ENCODE data around the gene ANK3.

Gene ANK3

DNA sequence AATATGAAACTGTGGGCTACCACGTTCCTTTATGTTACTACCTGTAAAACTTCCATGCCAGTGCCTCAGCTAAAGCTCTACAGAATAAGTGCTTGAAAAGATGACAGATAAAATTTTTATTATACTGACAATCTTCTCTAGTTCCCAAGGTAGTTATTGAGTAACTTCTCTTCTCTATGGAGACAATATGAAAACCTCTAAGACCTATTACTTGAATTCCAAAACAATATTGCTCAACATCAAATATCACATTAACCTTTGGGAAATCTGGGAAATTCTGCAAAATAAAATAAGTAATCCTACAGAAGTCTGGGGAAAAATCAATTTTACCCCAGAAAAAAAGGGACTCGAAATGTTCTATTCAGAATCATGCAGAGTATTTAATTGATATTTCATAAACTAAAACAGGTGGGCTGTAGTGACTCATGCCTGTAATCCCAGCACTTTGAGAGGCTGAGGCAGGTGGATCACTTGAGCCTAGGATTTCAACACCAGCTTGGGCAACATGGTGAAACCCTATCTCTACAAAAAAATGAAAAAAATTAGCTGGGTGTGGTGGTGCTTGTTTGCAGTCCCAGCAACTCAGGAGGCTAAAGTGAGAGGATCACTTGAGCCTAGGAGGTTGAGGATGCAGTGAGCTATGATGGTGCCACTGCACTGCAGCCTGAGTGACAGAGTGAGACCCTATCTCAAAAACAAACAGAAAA, 23.8 kb upstream of the ANK3 start:
- DNase-seq, result no peak

DNA sequence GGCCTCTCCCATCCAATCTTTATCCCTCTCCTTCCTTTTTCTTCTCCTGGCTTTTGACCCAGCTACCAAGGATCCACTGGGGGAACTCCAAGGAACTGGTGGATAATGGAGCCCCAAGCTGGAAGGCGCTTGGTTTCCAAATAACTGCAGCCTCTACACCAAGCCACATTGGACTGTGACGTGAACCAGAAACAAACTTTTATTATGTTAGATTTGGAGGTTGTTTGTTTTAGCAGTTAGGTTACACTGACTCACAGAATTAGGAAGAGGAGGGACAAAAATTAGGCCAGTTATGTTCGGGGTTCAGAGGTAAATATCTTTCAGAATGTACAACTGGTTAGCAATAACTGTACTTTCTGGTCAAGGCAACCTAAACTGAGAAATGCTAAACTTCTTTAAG, 21.3 kb upstream of the ANK3 start:
- DNase-seq, result no peak

- DNase-seq, result no peak
These were observed 19.5 kb upstream of the ANK3 start for GRCh38 chr10:60409202-60409601.

DNA sequence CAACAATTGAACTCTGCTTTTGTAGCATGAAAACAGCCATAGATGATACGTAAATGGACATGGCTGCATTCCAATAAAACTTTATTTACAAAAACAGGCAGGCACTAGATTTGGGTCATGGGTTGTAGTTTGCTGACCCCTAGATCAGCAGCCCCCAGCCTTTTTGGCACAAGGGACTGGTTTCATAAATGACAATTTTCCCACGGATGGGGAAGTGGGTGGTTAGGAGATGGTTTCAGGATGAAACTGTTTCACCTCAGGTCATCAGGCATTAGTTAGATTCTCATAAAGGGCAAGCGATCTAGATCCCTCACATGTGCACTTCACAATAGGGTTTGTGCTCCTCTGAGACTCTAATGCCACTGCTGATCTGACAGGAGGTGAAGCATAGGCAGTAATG, 16.5 kb upstream of the ANK3 start:
- no peak for DNase-seq

GRCh38 chr10:60405172-60405571, 15.5 kb upstream of the ANK3 start:
- no peak for DNase-seq

GRCh38 chr10:60403168-60403873, 13.6 kb upstream of the ANK3 start:
- DNase-seq, result no peak

DNA sequence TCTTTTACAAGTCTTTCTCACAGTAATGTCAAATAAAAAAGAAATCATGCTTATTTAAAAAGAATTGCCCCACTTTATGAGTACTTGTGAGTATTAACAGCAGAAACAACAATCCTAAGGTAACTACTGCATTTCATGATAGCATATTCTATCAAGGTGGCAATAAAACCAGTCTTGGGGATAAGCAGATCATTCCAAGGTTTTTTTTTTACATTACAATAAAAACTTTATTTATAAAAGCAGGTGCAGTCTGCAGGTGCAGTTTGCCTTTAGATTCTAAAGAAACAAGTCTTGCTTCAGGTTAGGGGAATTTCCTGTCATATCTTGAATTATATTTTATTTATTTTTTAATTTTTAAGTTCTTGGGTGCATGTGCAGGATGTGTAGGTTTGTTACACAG, 10.7 kb upstream of the ANK3 start:
- no peak for DNase-seq

DNA sequence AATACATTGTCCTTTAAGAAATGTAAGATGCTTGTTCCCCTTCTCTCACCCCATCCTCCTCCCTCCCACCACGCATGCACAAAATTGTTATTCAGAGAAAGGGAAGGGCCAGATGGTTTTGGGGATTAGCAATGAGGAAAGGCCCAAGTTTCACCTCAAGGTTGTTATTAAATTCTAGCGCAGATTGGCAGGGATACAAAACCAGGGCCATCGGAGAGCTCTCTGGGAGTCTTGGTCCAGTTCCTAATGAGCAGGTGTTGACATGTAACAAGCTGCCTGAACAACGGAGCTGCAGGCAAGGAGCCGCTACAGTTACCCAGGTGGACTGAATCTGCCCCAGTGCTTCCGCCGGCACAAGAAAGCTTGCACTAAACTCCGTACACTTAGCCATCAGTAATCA, 9.7 kb upstream of the ANK3 start:
- no peak for DNase-seq

DNA sequence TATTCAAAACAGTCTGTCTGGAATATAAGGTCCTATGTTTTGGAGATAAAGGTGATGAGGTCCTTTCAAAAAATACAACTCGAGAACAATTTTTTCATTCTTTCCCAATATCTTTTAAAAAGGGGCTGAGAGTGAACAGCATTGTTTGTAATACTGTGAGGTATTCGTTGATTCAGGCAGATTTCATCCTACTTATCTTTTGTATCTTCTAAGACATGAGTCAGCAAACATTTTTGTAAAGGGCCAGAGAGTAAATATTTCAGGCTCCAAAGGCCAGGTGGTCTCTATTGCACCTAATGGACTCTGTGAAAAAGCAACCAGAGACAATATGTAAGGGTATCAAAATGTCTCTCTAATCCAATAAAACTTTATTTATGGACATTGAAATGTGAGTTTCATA, 8.1 kb upstream of the ANK3 start:
- DNase-seq, result no peak

- DNase-seq, result no peak
These were observed 7.1 kb upstream of the ANK3 start for GRCh38 chr10:60396766-60397165.

DNA sequence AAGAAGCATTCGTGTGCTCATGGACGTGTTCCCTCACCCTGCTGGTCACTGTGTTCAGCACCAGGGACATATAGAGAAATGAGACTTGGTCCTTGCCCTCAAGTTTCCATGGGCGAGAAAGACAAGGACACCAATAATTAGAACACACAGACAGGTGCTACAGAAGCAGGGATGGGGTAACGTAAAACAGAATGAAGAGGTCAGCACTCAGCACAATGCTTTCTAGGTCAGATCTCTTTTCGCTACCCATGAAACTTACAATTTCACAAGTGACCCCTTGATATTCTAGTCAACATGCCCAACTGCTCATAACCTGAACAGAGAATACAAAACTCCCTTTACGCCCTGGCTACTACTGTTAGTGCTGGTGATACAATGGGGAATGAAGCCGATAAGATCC, 6.0 kb upstream of the ANK3 start:
- DNase-seq, result no peak

DNA sequence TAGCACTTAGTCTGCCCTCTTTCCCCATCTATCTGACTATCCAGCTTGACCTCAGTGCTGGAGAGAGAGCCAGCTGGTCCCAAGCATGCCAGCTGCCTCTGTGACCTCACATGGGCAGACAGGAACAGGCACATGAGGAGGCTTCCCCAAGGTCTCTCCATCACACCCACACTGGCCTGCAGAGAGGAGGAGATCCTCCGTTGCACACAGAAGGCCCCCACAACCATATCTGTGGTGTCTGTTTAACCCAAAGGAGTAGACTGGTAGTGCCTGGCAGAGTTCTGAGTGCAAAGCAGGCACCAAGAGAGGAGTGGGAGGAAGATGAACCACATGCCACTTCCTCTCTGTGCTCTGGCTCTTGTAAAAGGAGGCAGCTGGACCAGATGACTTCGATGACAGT, 4.8 kb upstream of the ANK3 start:
- no peak for DNase-seq

GRCh38 chr10:60390224-60390626, 550 bp upstream of the ANK3 start:
- DNase-seq, result no peak

DNA sequence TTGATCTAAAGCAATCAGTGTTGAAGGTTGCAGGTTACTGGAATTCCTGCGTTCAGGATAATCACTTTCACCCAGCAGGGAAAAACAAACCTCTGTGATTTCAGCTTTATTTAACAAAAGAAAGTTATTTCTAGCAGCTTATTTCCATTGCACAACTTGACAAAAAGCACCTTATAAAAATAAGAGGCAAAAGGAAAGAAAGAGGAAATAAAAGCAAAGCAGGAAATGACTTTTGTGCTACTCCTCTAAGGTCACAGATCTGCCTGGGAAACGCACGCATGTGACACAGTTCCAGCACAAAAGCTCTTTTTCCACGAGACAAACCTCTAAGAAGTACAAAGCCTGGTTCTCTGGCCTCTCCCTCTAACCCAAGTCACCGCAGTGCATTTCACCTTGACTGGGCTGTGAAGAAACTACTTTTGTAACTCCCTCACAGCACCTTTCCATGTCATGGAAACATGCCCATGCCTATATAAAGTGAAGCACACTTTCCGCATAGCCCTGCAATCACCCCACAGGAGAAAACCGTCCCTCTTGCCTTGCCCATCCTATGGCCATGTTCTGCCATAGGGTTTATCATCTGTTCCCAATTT, 870 bp downstream of the ANK3 start:
- no peak for DNase-seq

DNA sequence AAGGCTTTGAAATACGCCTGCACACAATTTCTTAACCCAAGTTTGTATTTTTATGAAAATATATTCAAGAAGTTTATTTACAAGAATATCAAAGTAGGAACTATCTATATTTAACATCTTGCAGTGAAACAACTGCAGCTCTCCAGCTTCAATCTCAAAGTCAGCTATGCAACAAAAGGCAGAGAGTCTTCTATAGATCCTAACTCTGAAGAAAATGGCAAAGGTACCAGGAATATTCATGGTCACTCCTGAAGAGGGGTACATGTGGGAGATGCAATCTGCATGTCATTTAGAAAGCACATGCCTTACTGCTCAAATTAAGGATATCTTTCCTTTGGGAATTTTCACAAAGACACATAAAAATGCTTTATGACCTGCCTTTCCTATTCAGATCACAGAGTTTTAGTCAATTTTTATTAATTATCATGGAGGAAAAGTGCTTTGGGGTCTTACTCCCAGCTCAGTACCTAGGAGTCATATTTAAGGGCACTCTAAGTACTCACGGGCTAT, 1.5 kb downstream of the ANK3 start:
- DNase-seq, result no peak

GRCh38 chr10:60387531-60387930, 2.1 kb downstream of the ANK3 start:
- DNase-seq, result peak in 1 of 2 experiments; percentile 1

DNA sequence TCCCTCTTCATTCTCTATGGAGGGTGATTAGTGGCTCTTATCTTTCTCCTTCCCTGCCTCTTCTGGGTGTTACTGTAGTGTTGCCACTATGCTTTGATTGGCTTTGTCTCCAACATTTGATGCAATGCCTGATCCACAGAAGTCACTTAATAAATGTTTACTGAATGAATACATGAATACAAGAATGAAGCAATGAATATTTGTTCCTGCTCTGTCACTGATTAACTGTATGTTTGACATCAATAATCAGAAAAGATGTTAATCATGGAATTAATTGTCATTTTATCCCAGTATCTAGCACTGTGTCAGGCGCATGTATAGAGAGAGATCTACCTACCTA, 4.3 kb downstream of the ANK3 start:
- DNase-seq, result no peak

- no peak for DNase-seq
These were observed 4.8 kb downstream of the ANK3 start for GRCh38 chr10:60384708-60385398.

- no peak for DNase-seq
These were observed 5.7 kb downstream of the ANK3 start for GRCh38 chr10:60384011-60384410.

- no peak for DNase-seq
These were observed 6.6 kb downstream of the ANK3 start for GRCh38 chr10:60382946-60383681.

DNA sequence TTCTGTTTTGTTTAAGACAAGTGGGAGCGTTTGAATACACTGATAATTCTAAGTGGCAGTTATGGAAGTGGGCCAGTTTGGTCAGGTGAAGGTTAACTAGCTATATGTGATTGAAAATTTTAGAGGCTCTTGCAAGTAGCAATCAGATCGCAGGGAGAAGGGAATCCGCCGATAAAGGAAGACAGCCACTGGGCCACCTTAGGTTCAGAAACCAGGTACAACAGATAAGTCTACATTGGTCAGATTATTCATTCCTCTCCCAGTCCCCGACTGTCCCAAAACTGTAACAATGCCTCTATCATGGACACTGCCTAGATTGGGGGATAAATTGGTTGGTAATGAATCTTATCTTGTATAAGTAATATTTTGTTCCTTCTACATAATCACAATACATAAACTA, 8.9 kb downstream of the ANK3 start:
- DNase-seq, result no peak

DNA sequence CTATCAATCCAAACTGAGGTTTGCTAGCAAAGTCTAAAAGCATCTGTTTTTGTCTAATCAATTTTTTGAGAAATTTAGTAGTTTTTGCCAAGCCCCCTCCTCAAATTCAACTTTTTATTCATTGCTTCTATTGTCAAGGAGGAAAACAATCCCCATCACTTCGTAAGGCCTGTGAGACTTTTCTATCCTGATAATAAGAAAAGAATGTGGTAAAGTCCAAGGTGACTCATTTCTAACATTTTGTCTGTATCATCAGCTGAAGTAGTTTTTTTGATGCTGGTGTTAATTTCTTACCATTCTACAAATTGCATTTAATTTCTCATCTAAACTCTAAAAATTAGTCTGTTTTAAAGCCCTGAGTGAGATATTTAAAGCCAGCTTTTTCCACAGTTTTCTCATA, 11.7 kb downstream of the ANK3 start:
- DNase-seq, result no peak

- DNase-seq, result no peak
These were observed 12.7 kb downstream of the ANK3 start for GRCh38 chr10:60377042-60377352.

Data from NCI-H1930 (cell line).